ENCODE measurements around the gene MAD1L1. TPM values are rescaled to one million over a fixed set of nuclear protein-coding genes. Genes with fewer than 3 reads are reported as not detected.

MAD1L1 gene
- total RNA-seq, 1 donor from 2014 or later, result 32.7 TPM

DNA sequence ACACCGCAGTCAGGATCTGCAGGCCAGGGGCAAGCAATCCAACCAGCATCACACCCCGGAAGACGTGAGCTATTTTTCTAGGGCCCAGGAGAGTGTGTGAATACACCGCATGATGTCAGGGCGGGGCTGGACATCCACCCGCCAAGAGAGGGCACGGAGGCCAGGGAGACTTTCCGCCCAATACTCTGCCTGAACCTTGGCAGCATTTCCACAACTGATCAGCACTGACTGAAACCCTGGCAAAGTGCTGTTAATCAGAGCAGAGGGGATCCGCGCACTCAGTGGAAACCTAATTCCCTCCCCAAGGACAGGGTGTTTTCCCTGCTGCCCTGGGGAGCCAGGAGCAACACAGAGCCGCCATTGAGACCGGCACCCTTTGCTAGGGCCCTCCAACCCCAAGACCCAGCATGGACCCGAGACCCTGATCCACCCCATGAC, 8.2 kb downstream of the MAD1L1 start:
- Mint-ChIP-seq H3K4me3 (ENCODE audit: unreplicated experiment) (no peak overlapping the region), H3K27ac (ENCODE audit: unreplicated experiment) (no peak overlapping the region)

GRCh38 chr7:2223321-2223720, 9.4 kb downstream of the MAD1L1 start:
- Mint-ChIP-seq H3K27ac (ENCODE audit: unreplicated experiment) (no peak overlapping the region), H3K9me3 (ENCODE audit: unreplicated experiment) (no peaks in the 10 kb centered on the region), H3K36me3 (ENCODE audit: unreplicated experiment) (peaks cover 28% of the 10 kb centered on the region), H3K4me3 (ENCODE audit: unreplicated experiment) (no peak overlapping the region), H3K4me1 (ENCODE audit: unreplicated experiment) (no peaks in the 10 kb centered on the region), H3K27me3 (ENCODE audit: unreplicated experiment) (no peaks in the 10 kb centered on the region)
- TF ChIP-seq, protein P1, sequence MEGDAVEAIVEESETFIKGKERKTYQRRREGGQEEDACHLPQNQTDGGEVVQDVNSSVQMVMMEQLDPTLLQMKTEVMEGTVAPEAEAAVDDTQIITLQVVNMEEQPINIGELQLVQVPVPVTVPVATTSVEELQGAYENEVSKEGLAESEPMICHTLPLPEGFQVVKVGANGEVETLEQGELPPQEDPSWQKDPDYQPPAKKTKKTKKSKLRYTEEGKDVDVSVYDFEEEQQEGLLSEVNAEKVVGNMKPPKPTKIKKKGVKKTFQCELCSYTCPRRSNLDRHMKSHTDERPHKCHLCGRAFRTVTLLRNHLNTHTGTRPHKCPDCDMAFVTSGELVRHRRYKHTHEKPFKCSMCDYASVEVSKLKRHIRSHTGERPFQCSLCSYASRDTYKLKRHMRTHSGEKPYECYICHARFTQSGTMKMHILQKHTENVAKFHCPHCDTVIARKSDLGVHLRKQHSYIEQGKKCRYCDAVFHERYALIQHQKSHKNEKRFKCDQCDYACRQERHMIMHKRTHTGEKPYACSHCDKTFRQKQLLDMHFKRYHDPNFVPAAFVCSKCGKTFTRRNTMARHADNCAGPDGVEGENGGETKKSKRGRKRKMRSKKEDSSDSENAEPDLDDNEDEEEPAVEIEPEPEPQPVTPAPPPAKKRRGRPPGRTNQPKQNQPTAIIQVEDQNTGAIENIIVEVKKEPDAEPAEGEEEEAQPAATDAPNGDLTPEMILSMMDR (IDR thresholded peaks at IDR 0.05), result no peak
- DNase-seq (ENCODE audit: extremely low spot score, unreplicated experiment), result no peak

More for the DNA sequence above, 8.2 kb downstream of the MAD1L1 start:
- Mint-ChIP-seq H3K36me3 (ENCODE audit: unreplicated experiment) (peaks cover 26% of the 10 kb centered on the region), H3K9me3 (ENCODE audit: unreplicated experiment) (no peaks in the 10 kb centered on the region), H3K4me1 (ENCODE audit: unreplicated experiment) (no peaks in the 10 kb centered on the region), H3K27me3 (ENCODE audit: unreplicated experiment) (no peaks in the 10 kb centered on the region)
- DNase-seq (ENCODE audit: extremely low spot score, unreplicated experiment), result no peak
- TF ChIP-seq, protein P1 (IDR thresholded peaks at IDR 0.05), result no peak

DNA sequence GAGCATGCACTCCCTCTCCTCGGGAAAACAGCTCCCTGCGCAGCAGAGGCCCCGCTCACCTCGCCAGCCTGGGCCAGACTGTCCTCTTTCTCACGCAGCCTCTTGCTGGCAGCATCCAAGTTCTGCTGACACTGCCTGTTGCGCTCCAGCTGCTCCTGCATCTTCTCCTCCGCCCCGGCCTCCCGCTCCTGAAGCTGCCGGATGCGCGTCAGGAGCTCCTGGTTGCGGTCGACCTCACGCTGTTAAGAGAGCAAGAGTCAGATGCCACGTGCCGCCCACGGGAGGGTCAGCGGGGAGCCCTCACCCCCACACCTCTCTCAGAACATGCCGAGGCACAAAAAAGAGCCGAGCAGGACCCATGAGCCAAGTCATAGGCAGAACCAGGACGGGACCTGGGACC, 10.2 kb downstream of the MAD1L1 start:
- no peak for DNase-seq (ENCODE audit: extremely low spot score, unreplicated experiment)
- Mint-ChIP-seq H3K27me3 (ENCODE audit: unreplicated experiment) (no peaks in the 10 kb centered on the region), H3K9me3 (ENCODE audit: unreplicated experiment) (no peaks in the 10 kb centered on the region), H3K27ac (ENCODE audit: unreplicated experiment) (no peak overlapping the region), H3K4me3 (ENCODE audit: unreplicated experiment) (no peak overlapping the region), H3K36me3 (ENCODE audit: unreplicated experiment) (peaks cover 37% of the 10 kb centered on the region), H3K4me1 (ENCODE audit: unreplicated experiment) (no peaks in the 10 kb centered on the region)
- TF ChIP-seq, protein P1 (IDR thresholded peaks at IDR 0.05), result no peak

DNA sequence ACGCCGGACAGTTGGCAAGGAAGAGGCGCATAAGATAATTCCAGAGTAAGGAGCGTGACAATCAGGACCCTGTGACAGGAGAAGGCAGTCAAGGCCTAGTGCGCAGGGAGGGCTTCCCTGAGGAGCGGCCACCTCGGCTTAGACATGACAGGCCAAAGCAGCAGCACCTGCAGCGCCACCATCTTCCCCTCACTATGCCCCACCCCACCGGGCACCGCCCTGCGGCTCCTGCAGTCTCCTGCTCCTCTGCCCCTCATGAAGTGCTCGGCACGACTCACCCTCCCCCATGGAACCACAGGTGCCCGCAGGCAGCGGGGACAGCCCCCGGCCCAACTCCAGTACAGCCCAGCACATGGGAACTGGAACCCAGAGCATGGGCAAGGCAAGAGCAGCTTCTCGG, 11.8 kb downstream of the MAD1L1 start:
- no peaks in the 10 kb centered on the region for H3K9me3 Mint-ChIP-seq (ENCODE audit: unreplicated experiment)
- no peak overlapping the region for H3K4me3 Mint-ChIP-seq (ENCODE audit: unreplicated experiment)
- DNase-seq (ENCODE audit: extremely low spot score, unreplicated experiment), result no peak
- no peaks in the 10 kb centered on the region for H3K4me1 Mint-ChIP-seq (ENCODE audit: unreplicated experiment)
- peaks cover 38% of the 10 kb centered on the region for H3K36me3 Mint-ChIP-seq (ENCODE audit: unreplicated experiment)
- H3K27ac Mint-ChIP-seq (ENCODE audit: unreplicated experiment), result no peak overlapping the region
- TF ChIP-seq, protein P1 (IDR thresholded peaks at IDR 0.05), result no peak
- no peaks in the 10 kb centered on the region for H3K27me3 Mint-ChIP-seq (ENCODE audit: unreplicated experiment)

GRCh38 chr7:2220506-2220905, 12.2 kb downstream of the MAD1L1 start:
- TF ChIP-seq, protein P1 (IDR thresholded peaks at IDR 0.05), result no peak
- Mint-ChIP-seq H3K4me1 (ENCODE audit: unreplicated experiment) (no peaks in the 10 kb centered on the region), H3K4me3 (ENCODE audit: unreplicated experiment) (no peak overlapping the region), H3K9me3 (ENCODE audit: unreplicated experiment) (no peaks in the 10 kb centered on the region), H3K27me3 (ENCODE audit: unreplicated experiment) (no peaks in the 10 kb centered on the region), H3K27ac (ENCODE audit: unreplicated experiment) (no peak overlapping the region), H3K36me3 (ENCODE audit: unreplicated experiment) (peaks cover 39% of the 10 kb centered on the region)
- no peak for DNase-seq (ENCODE audit: extremely low spot score, unreplicated experiment)

Data from osteocyte (in vitro differentiated cells).